Measurements from ENCODE around the gene MAML3.

The MAML3 gene

DNA sequence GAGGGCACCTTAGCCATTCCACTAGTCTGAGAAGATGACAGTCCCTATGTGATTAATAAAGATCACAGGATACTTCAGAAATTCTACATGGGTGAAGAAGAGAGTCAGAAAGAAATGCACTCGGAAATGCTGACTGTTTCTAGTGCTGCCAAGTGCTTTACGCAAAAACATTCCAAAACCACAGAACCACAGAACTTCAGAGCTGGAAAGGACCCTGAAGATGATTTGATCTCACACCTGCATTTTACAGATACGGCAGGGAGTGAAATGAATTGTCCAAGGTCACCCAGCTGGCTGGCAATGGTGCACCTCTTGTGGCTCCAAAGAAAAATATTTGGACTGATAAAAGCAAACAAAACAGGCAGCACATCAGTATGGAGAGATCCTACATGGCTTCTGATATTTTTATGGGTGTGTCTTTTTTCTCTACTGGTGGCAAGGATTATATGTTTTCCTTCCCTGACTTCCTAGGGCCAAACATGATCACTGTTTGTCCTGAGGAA lies 115.9 kb downstream of the MAML3 start:
- ATAC-seq: no peak

DNA sequence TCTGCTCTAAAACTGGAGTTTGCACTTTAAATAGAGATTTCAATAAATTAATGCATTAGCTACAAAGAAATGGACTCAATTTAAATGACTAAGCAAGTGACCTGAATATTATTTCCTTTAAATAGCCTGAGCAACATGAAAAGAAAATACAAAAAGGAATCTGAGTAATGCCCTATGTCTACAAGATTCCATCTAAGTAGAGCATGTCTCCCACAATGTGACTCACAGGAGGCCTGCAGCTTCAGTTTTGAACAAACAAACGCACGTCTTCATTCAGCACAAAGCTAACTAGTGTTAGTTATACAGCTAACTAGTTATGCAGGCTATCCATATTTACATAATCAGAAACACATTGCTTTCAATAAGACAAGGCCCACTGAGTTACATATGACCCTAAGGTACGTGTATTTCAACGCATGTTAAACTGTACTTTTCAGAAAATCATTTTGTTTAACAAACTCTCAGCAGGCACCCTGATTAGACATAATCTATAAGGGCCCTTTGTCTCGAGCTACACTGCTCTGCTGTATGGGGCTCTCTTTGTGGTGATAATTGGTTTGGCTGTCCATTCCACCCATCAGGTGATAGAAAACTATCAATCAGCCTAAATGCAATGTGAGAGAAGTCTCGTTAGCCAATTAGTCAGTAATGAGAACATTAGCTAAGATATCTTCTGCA lies 116.5 kb downstream of the MAML3 start:
- ATAC-seq: no peak

DNA sequence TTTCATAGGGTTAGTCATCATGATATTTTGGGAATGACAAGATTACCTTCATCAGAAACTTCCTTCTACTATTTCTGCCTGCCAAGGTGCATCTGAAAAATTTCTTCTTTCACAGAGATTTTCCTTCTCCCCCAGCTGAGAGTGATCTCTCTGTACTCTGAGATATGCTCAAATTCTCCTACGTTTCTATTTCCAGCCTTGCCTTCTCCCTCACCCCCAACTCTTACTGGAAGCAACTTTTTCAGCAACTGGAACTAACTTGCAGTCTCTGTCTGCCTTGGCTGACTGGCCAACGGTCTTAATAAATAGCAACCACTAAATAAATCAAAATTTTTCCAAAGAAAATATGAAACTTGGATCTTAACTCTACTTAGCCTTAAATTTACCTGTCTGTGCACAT lies 122.3 kb downstream of the MAML3 start:
- no peak for ATAC-seq

GRCh38 chr4:140031061-140031460 lies 122.9 kb downstream of the MAML3 start:
- ATAC-seq: no peak

DNA sequence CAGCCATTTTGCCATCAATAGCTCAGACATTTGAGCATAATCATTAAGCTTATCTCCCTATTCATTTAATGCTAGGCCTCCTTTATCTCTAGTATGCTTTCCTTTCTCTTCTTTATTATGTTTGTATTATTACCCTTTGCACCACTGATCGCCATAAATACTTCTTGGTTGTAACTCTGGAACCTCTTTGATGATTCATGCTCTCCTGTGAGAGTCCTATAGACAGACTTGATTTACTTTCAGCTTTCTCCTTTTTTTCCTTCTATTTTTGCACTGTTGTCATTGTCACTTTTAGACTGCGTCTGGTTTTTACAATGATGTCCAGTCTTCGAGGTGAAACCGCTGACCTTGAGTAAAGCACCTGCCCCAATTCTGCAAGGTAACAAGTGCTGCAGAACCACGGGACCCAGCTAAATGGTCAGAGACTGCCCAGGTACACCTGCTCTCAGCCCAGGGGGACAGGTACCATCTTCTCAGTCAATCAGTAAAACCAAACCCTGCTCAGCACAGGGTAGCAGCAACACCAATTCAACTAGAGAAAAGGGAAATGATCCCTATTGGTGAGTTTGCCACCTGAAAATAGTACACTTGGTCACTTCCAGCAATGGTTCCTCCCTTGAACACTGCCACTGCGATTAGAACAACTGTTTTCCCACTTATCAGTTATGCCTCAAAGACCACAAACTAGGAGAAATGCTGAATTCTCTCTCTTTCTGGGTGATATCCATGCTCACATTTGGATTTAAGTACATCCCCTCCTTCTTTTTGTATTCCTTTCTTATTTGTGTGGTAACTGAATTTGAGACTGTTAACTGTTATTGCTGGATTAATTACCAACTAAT lies 125.1 kb downstream of the MAML3 start:
- ATAC-seq: no peak

DNA sequence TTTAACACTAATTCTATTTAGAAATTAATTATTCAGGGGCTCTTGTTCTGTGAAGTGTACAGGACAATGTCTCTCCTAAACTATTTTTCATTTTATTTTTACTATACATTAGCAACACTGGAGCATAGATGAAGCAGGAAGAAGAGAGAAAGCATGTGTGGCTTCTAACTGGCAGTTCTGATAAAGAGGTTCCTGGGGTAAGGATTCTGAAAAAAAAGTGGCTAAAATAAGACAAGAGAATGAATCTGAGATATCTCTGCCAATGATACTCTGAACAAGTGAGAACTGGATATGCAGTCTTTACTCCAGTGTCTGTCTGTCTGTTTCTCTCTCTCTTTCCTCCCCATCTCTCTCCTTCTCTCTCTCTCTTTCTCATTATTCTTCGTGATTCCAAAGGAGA lies 125.9 kb downstream of the MAML3 start:
- no peak for ATAC-seq

GRCh38 chr4:140027101-140027500 lies 126.9 kb downstream of the MAML3 start:
- no peak for ATAC-seq

DNA sequence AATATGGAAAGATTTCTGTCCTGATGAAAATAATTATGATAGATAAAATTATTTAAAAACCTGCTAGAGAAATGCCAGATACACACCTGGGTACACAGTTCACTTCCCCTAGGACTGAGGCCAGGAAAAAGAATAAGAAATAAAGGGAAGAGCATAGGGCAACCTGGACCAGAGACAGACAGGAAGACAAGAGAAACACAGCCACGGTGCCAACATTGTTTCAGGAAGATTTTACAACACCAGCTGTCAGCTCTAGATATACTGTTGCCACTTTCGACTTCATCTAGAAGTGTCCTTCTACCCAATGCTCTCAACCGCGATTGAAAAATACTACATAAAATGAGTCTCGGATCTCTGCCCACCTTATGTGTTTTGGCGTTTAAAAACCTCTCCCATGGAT lies 128.5 kb downstream of the MAML3 start:
- no peak for ATAC-seq

GRCh38 chr4:140020457-140021361 lies 133.3 kb downstream of the MAML3 start:
- no peak for ATAC-seq

DNA sequence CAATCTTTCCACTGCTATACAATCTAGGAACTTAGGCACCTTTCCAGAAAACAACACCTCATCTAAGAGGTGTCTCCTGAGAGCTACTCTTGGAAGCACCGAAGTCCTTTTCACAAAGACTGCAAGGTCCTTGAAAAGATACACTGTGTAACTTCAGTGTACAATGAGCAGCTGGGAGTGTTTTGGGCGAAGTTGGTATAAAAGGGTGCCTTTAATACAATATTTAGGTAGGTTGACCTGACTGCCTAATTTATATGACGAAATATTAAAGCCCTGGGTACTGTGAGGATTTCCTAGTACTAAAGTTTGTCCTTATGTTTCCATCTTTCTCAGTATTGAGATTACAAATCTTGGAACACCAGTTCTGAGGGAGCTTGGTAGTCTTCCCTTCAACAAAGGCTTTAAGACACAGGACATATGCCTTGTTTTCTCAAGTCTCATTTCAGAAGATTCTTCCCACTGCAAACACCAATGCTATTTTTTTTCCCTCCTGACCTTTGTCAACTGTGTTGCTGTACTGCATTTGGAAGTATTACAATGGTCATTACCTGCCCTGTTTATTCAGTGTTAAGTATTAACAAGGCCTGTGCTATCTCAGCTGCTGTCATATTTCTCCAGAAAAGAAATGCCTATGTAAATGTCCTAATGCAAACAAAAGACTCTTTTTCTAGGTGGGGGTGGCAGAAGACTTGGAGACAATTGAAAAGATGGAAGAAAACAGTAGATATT lies 134.2 kb downstream of the MAML3 start:
- ATAC-seq: no peak

GRCh38 chr4:140018931-140019618 lies 134.9 kb downstream of the MAML3 start:
- ATAC-seq: no peak

- no peak for ATAC-seq
Measured at GRCh38 chr4:140014284-140014683, 139.7 kb downstream of the MAML3 start.

- ATAC-seq: peak; percentile 79 to 89
Measured at GRCh38 chr4:140012688-140013486, 141.1 kb downstream of the MAML3 start.

- no peak for ATAC-seq
Measured at GRCh38 chr4:140005699-140006098, 148.3 kb downstream of the MAML3 start.

DNA sequence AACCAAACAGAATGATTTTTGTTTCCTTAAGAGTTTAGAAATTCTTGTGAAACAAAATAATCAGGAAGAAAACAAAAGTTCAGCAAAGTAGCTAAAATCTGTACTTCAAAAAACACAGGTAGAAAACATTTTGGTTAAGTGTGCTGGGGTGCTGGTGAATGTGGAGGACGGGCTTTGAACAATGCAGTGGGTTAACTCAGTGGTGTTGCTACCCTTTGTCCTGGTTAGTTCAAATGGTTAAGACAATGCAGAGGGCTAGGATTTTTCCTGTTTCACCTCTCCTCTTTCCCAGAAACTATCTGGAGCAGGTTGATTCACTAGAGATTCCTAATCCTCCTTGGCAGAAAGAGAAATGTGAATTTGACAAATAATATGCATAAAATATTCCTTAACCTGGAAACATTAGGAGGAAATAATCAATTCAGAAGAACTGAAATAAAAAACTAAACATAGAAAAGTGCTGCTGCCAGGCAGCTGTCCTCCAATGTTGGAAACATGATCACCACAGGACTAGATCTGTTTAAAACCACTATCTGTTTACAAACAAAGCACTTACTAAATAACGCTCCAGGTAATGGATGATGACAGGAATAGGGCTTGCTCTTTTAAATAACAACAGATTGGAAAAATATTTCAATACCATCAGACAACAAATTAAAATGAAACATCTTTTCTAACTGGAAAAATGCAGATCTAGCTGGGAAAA lies 148.9 kb downstream of the MAML3 start:
- ATAC-seq: no peak

DNA sequence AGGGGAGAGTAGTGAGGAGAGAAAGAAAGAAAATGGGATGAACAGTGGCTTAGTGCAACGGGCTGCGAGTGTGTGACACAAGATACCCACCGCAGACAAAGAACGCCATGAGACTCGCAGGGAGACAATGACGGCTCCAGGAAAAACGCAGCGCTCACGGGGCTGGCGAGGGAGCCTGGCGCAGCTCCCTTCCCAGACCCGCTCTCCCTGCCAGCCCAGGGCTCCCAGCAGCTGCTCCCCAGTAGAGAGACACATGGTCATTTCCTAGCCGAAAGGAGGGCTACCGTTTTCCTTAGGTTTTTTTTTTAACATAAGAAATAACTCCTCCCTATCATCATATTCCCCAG lies 149.5 kb downstream of the MAML3 start:
- ATAC-seq: no peak

- no peak for ATAC-seq
Measured at GRCh38 chr4:140003876-140004548, 150.0 kb downstream of the MAML3 start.

GRCh38 chr4:140000232-140000631 lies 153.8 kb downstream of the MAML3 start:
- no peak for ATAC-seq
